ENCODE measurements around the gene CHI3L1. TPM values are rescaled to one million over a fixed set of nuclear protein-coding genes. Genes with fewer than 3 reads are reported as not detected.
A peak's percentile ranks its signal among the peaks of the same experiment; 100 is the strongest.

Gene CHI3L1
- total RNA-seq, 3 donors from 2014 or later, result 0.58 to 10.8 (median 1.8) TPM

- intact Hi-C loops (cut with DNase I, micrococcal nuclease), result no loop called here
- DNase-seq (peak in 1 of 3 donors; percentile 25), ATAC-seq (no peak)
- H3K36me3 ChIP-seq (ENCODE audit: low read depth), result no peaks in the 10 kb centered on the region
- no peaks in the 10 kb centered on the region for H3K9me3 ChIP-seq
- H3K4me3 ChIP-seq, result no peak overlapping the region
- no peak for TF ChIP-seq CTCF (IDR thresholded peaks at IDR 0.05)
- peaks cover 3% of the 10 kb centered on the region for H3K4me1 ChIP-seq (ENCODE audit: low read depth)
Measured at GRCh38 chr1:203189951-203190352, 3.4 kb upstream of the CHI3L1 start.

- DNase-seq, result no peak
Measured at GRCh38 chr1:203188686-203189232, 2.3 kb upstream of the CHI3L1 start.

GRCh38 chr1:203187689-203188264 lies 1.3 kb upstream of the CHI3L1 start:
- no peaks in the 10 kb centered on the region for H3K36me3 ChIP-seq (ENCODE audit: low read depth)
- DNase-seq, result no peak
- H3K4me1 ChIP-seq (ENCODE audit: low read depth), result peaks cover 3% of the 10 kb centered on the region
- H3K4me3 ChIP-seq, result no peak overlapping the region
- TF ChIP-seq CTCF (IDR thresholded peaks at IDR 0.05), result no peak
- intact Hi-C loops (cut with DNase I, micrococcal nuclease), result no loop called here
- no peaks in the 10 kb centered on the region for H3K9me3 ChIP-seq
- no peak for ATAC-seq

More at GRCh38 chr1:203188686-203189232, 2.3 kb upstream of the CHI3L1 start:
- Histone ChIP-seq H3K9me3 (no peaks in the 10 kb centered on the region), H3K4me1 (ENCODE audit: low read depth) (peaks cover 3% of the 10 kb centered on the region), H3K36me3 (ENCODE audit: low read depth) (no peaks in the 10 kb centered on the region), H3K4me3 (no peak overlapping the region)
- TF ChIP-seq CTCF (IDR thresholded peaks at IDR 0.05), result no peak
- intact Hi-C loops (cut with DNase I, micrococcal nuclease), result no loop called here
- ATAC-seq, result no peak

GRCh38 chr1:203187304-203187685 lies 791 bp upstream of the CHI3L1 start:
- intact Hi-C loops (cut with DNase I, micrococcal nuclease), result no loop called here
- peaks cover 3% of the 10 kb centered on the region for H3K4me1 ChIP-seq (ENCODE audit: low read depth)
- ATAC-seq (no peak), DNase-seq (no peak)
- H3K9me3 ChIP-seq, result no peaks in the 10 kb centered on the region
- H3K36me3 ChIP-seq (ENCODE audit: low read depth), result no peaks in the 10 kb centered on the region
- TF ChIP-seq CTCF (IDR thresholded peaks at IDR 0.05), result no peak
- H3K4me3 ChIP-seq, result no peak overlapping the region

GRCh38 chr1:203186091-203186445 lies 436 bp downstream of the CHI3L1 start:
- H3K36me3 ChIP-seq (ENCODE audit: low read depth), result no peaks in the 10 kb centered on the region
- DNase-seq (no peak), ATAC-seq (no peak)
- intact Hi-C loops (cut with DNase I, micrococcal nuclease), result no loop called here
- no peaks in the 10 kb centered on the region for H3K9me3 ChIP-seq
- no peak overlapping the region for H3K4me3 ChIP-seq
- peaks cover 3% of the 10 kb centered on the region for H3K4me1 ChIP-seq (ENCODE audit: low read depth)
- TF ChIP-seq CTCF (IDR thresholded peaks at IDR 0.05), result no peak

GRCh38 chr1:203185585-203185984 lies 919 bp downstream of the CHI3L1 start:
- H3K4me3 ChIP-seq, result no peak overlapping the region
- no peaks in the 10 kb centered on the region for H3K9me3 ChIP-seq
- H3K4me1 ChIP-seq (ENCODE audit: low read depth), result peaks cover 3% of the 10 kb centered on the region
- ATAC-seq (no peak), DNase-seq (no peak)
- no peak for TF ChIP-seq CTCF (IDR thresholded peaks at IDR 0.05)
- no peaks in the 10 kb centered on the region for H3K36me3 ChIP-seq (ENCODE audit: low read depth)
- intact Hi-C loops (cut with DNase I, micrococcal nuclease), result no loop called here
